H1 (cell line): Measurements from ENCODE around the gene DCTD. TPM values are rescaled to one million over a fixed set of nuclear protein-coding genes. Genes with fewer than 3 reads are reported as not detected.

ENCODE experiments used
- CTCF ChIA-PET: fragments of 300-600 bp; sonication (Branson Sonifier 250); formaldehyde crosslinking; loops from one replicate; lab custom pipeline; 2021; ENCODE audit not compliant: partially characterized antibody; lab: Charles Lee
- POLR2A ChIA-PET: fragments of 300-600 bp; sonication (Branson Sonifier 250); formaldehyde crosslinking; loops from one replicate; lab custom pipeline; 2021; ENCODE audit warnings: inconsistent platforms; ENCODE audit not compliant: partially characterized antibody; lab: Charles Lee
- DNase-seq, 2 experiments: peaks; one replicate each; pipeline versions ENCODE4 v3.0.0 to v3.0.0-alpha.2; 2010 to 2022; ENCODE audit warnings: low spot score in 2 of 2, low read depth in 1 of 2, mixed read lengths in 1 of 2
- FAIRE-seq: peaks from 2 replicates; lab custom pipeline; 2011; peaks lifted over from hg19 to GRCh38; lab: Jason Lieb, UNC
- H2AFZ ChIP-seq: 2 replicates; pipeline ENCODE4 v1.8.1; 2012; ENCODE audit warnings: low read length, inconsistent platforms
- H2AK5ac ChIP-seq: 2 replicates; pipeline ENCODE4 v1.6.1; 2013; ENCODE audit warnings: low read depth, low read length
- H2BK120ac ChIP-seq: replicated peaks from 2 replicates; pipeline ENCODE3; 2013; ENCODE audit warnings: low read depth, low read length, inconsistent platforms
- H2BK12ac ChIP-seq: 2 replicates; pipeline ENCODE4 v1.6.1; 2013; ENCODE audit warnings: low read depth, low read length
- H2BK15ac ChIP-seq: 2 replicates; pipeline ENCODE4 v1.6.1; 2013; ENCODE audit warnings: low read length
- H2BK20ac ChIP-seq: 2 replicates; pipeline ENCODE4 v1.6.1; 2013; ENCODE audit warnings: low read length
- H2BK5ac ChIP-seq: 2 replicates; pipeline ENCODE4 v1.6.1; 2013; ENCODE audit warnings: low read depth, low read length
- H3K14ac ChIP-seq: 2 replicates; pipeline ENCODE4 v1.6.1; 2013; ENCODE audit warnings: inconsistent platforms; ENCODE audit not compliant: insufficient read length
- H3K18ac ChIP-seq: 2 replicates; pipeline ENCODE4 v1.6.1; 2013; ENCODE audit warnings: low read length; ENCODE audit errors: extremely low read depth
- H3K23ac ChIP-seq: 2 replicates; pipeline ENCODE4 v1.6.1; 2013; ENCODE audit warnings: inconsistent platforms; ENCODE audit not compliant: insufficient read length
- H3K23me2 ChIP-seq: 2 replicates; pipeline ENCODE4 v1.6.1; 2013; ENCODE audit warnings: low read depth, low read length
- H3K27ac ChIP-seq: 2 replicates; pipeline ENCODE4 v1.6.1; 2011; ENCODE audit warnings: low read depth, low read length, inconsistent platforms
- H3K27me3 ChIP-seq, 4 experiments: replicated peaks in 1 of 4; 1 replicate in 1 of 4; 2 replicates in 3 of 4; pipeline versions ENCODE4 v1.6.1 to v1.8.1; 2011 to 2013; ENCODE audit warnings: low read length in 3 of 4, mild to moderate bottlenecking in 3 of 4, inconsistent platforms in 2 of 4, mixed read lengths in 2 of 4, moderate library complexity in 1 of 4; ENCODE audit not compliant: control insufficient read depth in 3 of 4, insufficient read depth in 3 of 4; ENCODE audit errors: extremely low read depth in 1 of 4
- H3K36me3 ChIP-seq, 4 experiments: 2 replicates each; pipeline versions ENCODE4 v1.6.1 to v1.8.1; 2011 to 2013; ENCODE audit warnings: mild to moderate bottlenecking in 4 of 4, low read length in 3 of 4, moderate library complexity in 2 of 4, control low read depth in 1 of 4, inconsistent platforms in 1 of 4; ENCODE audit not compliant: insufficient read depth in 4 of 4, control insufficient read depth in 2 of 4
- H3K4ac ChIP-seq: replicated peaks from 2 replicates; pipeline ENCODE3; 2013; ENCODE audit warnings: low read length, low read depth, mixed read lengths, inconsistent platforms; ENCODE audit not compliant: insufficient read length
- H3K4me1 ChIP-seq, 4 experiments: replicated peaks in 1 of 4; 1 replicate in 1 of 4; 2 replicates in 3 of 4; pipeline versions ENCODE4 v1.6.1 to v1.8.1; 2011 to 2013; ENCODE audit warnings: low read length in 3 of 4, inconsistent platforms in 2 of 4, mixed read lengths in 1 of 4; ENCODE audit not compliant: insufficient read depth in 4 of 4, control insufficient read depth in 3 of 4
- H3K4me2 ChIP-seq, 2 experiments: 2 replicates each; pipeline versions ENCODE4 v1.6.1 to v1.8.1; 2011 to 2013; ENCODE audit warnings: low read depth in 2 of 2, low read length in 2 of 2, control low read depth in 1 of 2, inconsistent platforms in 1 of 2, mild to moderate bottlenecking in 1 of 2; ENCODE audit not compliant: insufficient read depth in 1 of 2
- H3K4me3 ChIP-seq, 4 experiments: fragments of 200-600, 300-600 bp in 1 of 4; sonication (generic), shearing (Covaris generic), sonication (Bioruptor Twin) in 1 of 4; 2 replicates each; pipeline versions ENCODE4 v1.5.1 to v1.8.1; 2011 to 2016; ENCODE audit warnings: low read length in 4 of 4, low read depth in 3 of 4, control low read depth in 2 of 4, inconsistent platforms in 2 of 4, mild to moderate bottlenecking in 2 of 4, mixed read lengths in 1 of 4, moderate library complexity in 1 of 4; ENCODE audit not compliant: insufficient read depth in 2 of 4; ENCODE audit errors: extremely low read depth in 1 of 4
- H3K56ac ChIP-seq: replicated peaks from 2 replicates; pipeline ENCODE3; 2013; ENCODE audit warnings: low read depth, mild to moderate bottlenecking, mixed read lengths, low read length, inconsistent platforms; ENCODE audit not compliant: insufficient read length
- H3K79me1 ChIP-seq: 2 replicates; pipeline ENCODE4 v1.6.1; 2013; ENCODE audit warnings: low read depth, low read length, control low read depth
- H3K79me2 ChIP-seq, 2 experiments: 2 replicates each; pipeline versions ENCODE4 v1.6.1 to v1.8.1; 2012 to 2013; ENCODE audit warnings: low read length in 2 of 2, mild to moderate bottlenecking in 2 of 2, inconsistent platforms in 1 of 2; ENCODE audit not compliant: insufficient read depth in 2 of 2, control insufficient read depth in 1 of 2
- H3K9ac ChIP-seq, 4 experiments: replicated peaks in 1 of 4; 1 replicate in 1 of 4; 2 replicates in 3 of 4; pipeline versions ENCODE4 v1.6.1 to v1.8.1; 2011 to 2013; ENCODE audit warnings: low read depth in 3 of 4, low read length in 3 of 4, control low read depth in 2 of 4, mild to moderate bottlenecking in 2 of 4, moderate library complexity in 2 of 4, inconsistent platforms in 1 of 4; ENCODE audit errors: extremely low read depth in 1 of 4
- H3K9me3 ChIP-seq, 2 experiments: 2 replicates each; pipeline versions ENCODE4 v1.6.1 to v1.8.1; 2012 to 2013; ENCODE audit warnings: mild to moderate bottlenecking in 2 of 2, moderate library complexity in 2 of 2, control low read depth in 1 of 2, inconsistent platforms in 1 of 2, low read depth in 1 of 2, low read length in 1 of 2, mixed read lengths in 1 of 2; ENCODE audit not compliant: insufficient read depth in 2 of 2
- H4K20me1 ChIP-seq, 2 experiments: replicated peaks in 1 of 2; 2 replicates each; pipeline versions ENCODE3 to v1.8.1; 2011 to 2013; ENCODE audit warnings: inconsistent platforms in 2 of 2, low read length in 2 of 2, mild to moderate bottlenecking in 1 of 2; ENCODE audit not compliant: insufficient read depth in 2 of 2, control insufficient read depth in 1 of 2
- H4K5ac ChIP-seq: 2 replicates; pipeline ENCODE4 v1.6.1; 2013; ENCODE audit warnings: low read length, low read depth, mixed read lengths, inconsistent platforms; ENCODE audit not compliant: insufficient read length
- H4K8ac ChIP-seq: 2 replicates; pipeline ENCODE4 v1.8.0; 2013; ENCODE audit warnings: mild to moderate bottlenecking, moderate library complexity, low read length, inconsistent platforms; ENCODE audit not compliant: insufficient read depth; ENCODE audit errors: extremely low read depth
- H4K91ac ChIP-seq: replicated peaks from 2 replicates; pipeline ENCODE3; 2013; ENCODE audit warnings: low read length, mixed read lengths, inconsistent platforms; ENCODE audit not compliant: insufficient read length
- BCL11A ChIP-seq, 2 experiments: IDR thresholded peaks; one replicate each; pipeline ENCODE4 v1.6.1; 2011; ENCODE audit warnings: low read depth in 2 of 2, low read length in 2 of 2, mild to moderate bottlenecking in 2 of 2
- EGR1 ChIP-seq: IDR thresholded peaks from 2 replicates; pipeline ENCODE4 v1.6.1; 2011; ENCODE audit warnings: low read depth, low read length, borderline replicate concordance
- GABPA ChIP-seq: IDR thresholded peaks from 2 replicates; pipeline ENCODE4 v1.6.1; 2011; ENCODE audit warnings: mild to moderate bottlenecking, low read length, moderate library complexity, borderline replicate concordance; ENCODE audit not compliant: insufficient read depth
- SIX5 ChIP-seq: IDR thresholded peaks from 2 replicates; pipeline ENCODE4 v1.6.1; 2011; ENCODE audit warnings: mild to moderate bottlenecking, low read depth, low read length
- TEAD4 ChIP-seq: IDR thresholded peaks from 2 replicates; pipeline ENCODE4 v1.6.1; 2012; ENCODE audit warnings: low read depth, low read length, inconsistent platforms, mixed read lengths
- WGBS, 2 experiments: shearing (Covaris generic) in 1 of 2; methylation state at CpG; one replicate each; pipeline versions ENCODE4 v1.1.6 to v1.1.7; 2013 to 2015; ENCODE audit warnings: low lambda C conversion rate in 2 of 2, mixed read lengths in 2 of 2, inconsistent platforms in 1 of 2, low coverage in 1 of 2, missing lambda C conversion rate in 1 of 2; ENCODE audit not compliant: insufficient replicate concordance in 2 of 2, insufficient coverage in 1 of 2, insufficient read length in 1 of 2; ENCODE audit errors: extremely low coverage in 1 of 2, missing lambda C conversion rate in 1 of 2; 5-methylcytosine and 5-hydroxymethylcytosine counted together
- polyA plus RNA-seq, 7 experiments: library from polyadenylated mRNA; depleted of rRNA in 3 of 7; stranded (reverse) in 5 of 7; unstranded in 2 of 7; fragments of >200 nt in 5 of 7; fragments of 200-250 nt in 2 of 7; gene quantifications; 1 replicate in 5 of 7; 2 replicates in 1 of 7; 4 replicates in 1 of 7; pipeline versions ENCODE4 v1.2.1 to v1.2.3, GENCODE V29; 2011 to 2013; ENCODE audit warnings: missing spikeins in 2 of 7, mixed read lengths in 2 of 7
- total RNA-seq: library from RNA; stranded (reverse); fragmentation: NEBNext Ultra II Directional; extraction: Animal tissue kit (Norgen Biotek cat#: 25700); gene quantifications from 2 replicates; pipeline ENCODE4 v1.2.1, GENCODE V29; 2021

Gene DCTD
- total and polyA plus RNA-seq, 2 of the 8 experiments (the other 6 are each of a cell fraction or from before 2014, with no cell fraction given) = 60.2 to 69.5 TPM

GRCh38 chr4:182874304-182874751 is 42.9 kb downstream of the DCTD start:
- no peak for FAIRE-seq

More at GRCh38 chr4:182874304-182874751, 42.9 kb downstream of the DCTD start:
- POLR2A ChIA-PET = interaction anchor here (1.0 kb wide), 1 partner anchor 9 kb away, joined by 3 read pairs; no protein-coding TSS in a partner anchor
- no peak overlapping the region for H4K8ac ChIP-seq
- H4K5ac ChIP-seq = no peak overlapping the region
- no peak overlapping the region for H3K4me2 ChIP-seq
- H3K79me1 ChIP-seq = no peaks in the 10 kb centered on the region
- no peak overlapping the region for H3K56ac ChIP-seq
- H3K14ac ChIP-seq = no peak overlapping the region
- no peak overlapping the region for H3K4me3 ChIP-seq
- WGBS, 2 experiments = 88% methylated on average over 12 of the region's 12 CpGs; no CpG with 5 or more reads in 1 of the 2 experiments
- H4K91ac ChIP-seq = no peak overlapping the region
- H3K4ac ChIP-seq = no peak overlapping the region
- no peak overlapping the region for H2AFZ ChIP-seq
- no peaks in the 10 kb centered on the region for H4K20me1 ChIP-seq
- H3K23ac ChIP-seq = no peak overlapping the region
- H3K27me3 ChIP-seq = no peaks in the 10 kb centered on the region; a peak in 1 of 7 replicates
- no peak overlapping the region for H2BK5ac ChIP-seq
- TF ChIP-seq SIX5 = no peak
- TF ChIP-seq BCL11A (IDR thresholded peaks at IDR 0.05; ENCODE audit: low read depth in 2 of 2, low read length in 2 of 2) = no peak
- TF ChIP-seq EGR1 = no peak
- no peak for TF ChIP-seq TEAD4
- no peak for TF ChIP-seq GABPA
- no peak overlapping the region for H2BK20ac ChIP-seq
- no peaks in the 10 kb centered on the region for H3K79me2 ChIP-seq
- no peaks in the 10 kb centered on the region for H3K9me3 ChIP-seq
- DNase-seq = no peak
- no peak overlapping the region for H2BK15ac ChIP-seq
- H3K23me2 ChIP-seq = no peaks in the 10 kb centered on the region
- no peaks in the 10 kb centered on the region for H3K4me1 ChIP-seq
- H2BK120ac ChIP-seq = no peak overlapping the region
- H2AK5ac ChIP-seq = no peak overlapping the region
- no peak overlapping the region for H3K27ac ChIP-seq
- no peak overlapping the region for H2BK12ac ChIP-seq
- H3K18ac ChIP-seq = no peak overlapping the region
- CTCF ChIA-PET = interaction anchor here (1.2 to 1.5 kb wide), 3 partner anchors 49 to 380 kb away, joined by 3 read pairs; no protein-coding TSS in a partner anchor
- H3K36me3 ChIP-seq = no peaks in the 10 kb centered on the region
- no peak overlapping the region for H3K9ac ChIP-seq
